CD14-positive monocyte (primary cell): ENCODE results near the gene THSD4. TPM values are rescaled to one million over a fixed set of nuclear protein-coding genes. Genes with fewer than 3 reads are reported as not detected.

Experiments used
- DNase-seq, 3 donors: peaks; one replicate each; pipeline ENCODE4 v3.0.0-alpha.2; 2011 to 2022
- H2AFZ ChIP-seq: 2 replicates; pipeline ENCODE4 v1.6.0; 2012; ENCODE audit warnings: mild to moderate bottlenecking, low read depth, low read length, inconsistent platforms; ENCODE audit not compliant: insufficient read depth, poor library complexity, severe bottlenecking
- H3K27ac ChIP-seq, 2 donors: 1 replicate in 1 of 2; 2 replicates in 1 of 2; pipeline ENCODE4 v1.5.1; 2012 to 2013; ENCODE audit warnings: low read length in 2 of 2, control low read depth in 1 of 2, inconsistent platforms in 1 of 2, low read depth in 1 of 2, mild to moderate bottlenecking in 1 of 2
- H3K27me3 ChIP-seq, 2 donors: one replicate each; pipeline versions ENCODE4 v1.6.0 to v1.6.1; 2011 to 2013; ENCODE audit warnings: low read length in 2 of 2; ENCODE audit not compliant: control insufficient read depth in 2 of 2, insufficient read depth in 2 of 2
- H3K36me3 ChIP-seq, 2 donors: replicated peaks in 1 of 2; 1 replicate in 1 of 2; 2 replicates in 1 of 2; pipeline versions ENCODE4 v1.5.1 to v1.6.1; 2012 to 2013; ENCODE audit warnings: low read length in 2 of 2, control low read depth in 1 of 2, inconsistent platforms in 1 of 2, mild to moderate bottlenecking in 1 of 2; ENCODE audit not compliant: insufficient read depth in 2 of 2, control insufficient read depth in 1 of 2
- H3K4me1 ChIP-seq, 2 donors: 1 replicate in 1 of 2; 2 replicates in 1 of 2; pipeline versions ENCODE4 v1.5.1 to v1.6.1; 2012 to 2013; ENCODE audit warnings: low read length in 2 of 2, control low read depth in 1 of 2, inconsistent platforms in 1 of 2, mild to moderate bottlenecking in 1 of 2, moderate library complexity in 1 of 2; ENCODE audit not compliant: insufficient read depth in 2 of 2, control insufficient read depth in 1 of 2
- H3K4me2 ChIP-seq: replicated peaks from 2 replicates; pipeline ENCODE3; 2012; ENCODE audit warnings: low read length, moderate library complexity, mild to moderate bottlenecking; ENCODE audit not compliant: poor library complexity, severe bottlenecking; ENCODE audit errors: extremely low read depth
- H3K4me3 ChIP-seq, 3 experiments: fragments of 200-600 bp in 1 of 3; sonication (generic) in 1 of 3; replicated peaks in 1 of 3; 1 replicate in 2 of 3; 2 replicates in 1 of 3; pipeline ENCODE4 v1.5.1; 2011 to 2013; ENCODE audit warnings: low read length in 3 of 3, mild to moderate bottlenecking in 3 of 3, control low read depth in 2 of 3, low read depth in 2 of 3, inconsistent platforms in 1 of 3, moderate library complexity in 1 of 3
- H3K79me2 ChIP-seq: 2 replicates; pipeline ENCODE4 v1.6.0; 2012; ENCODE audit warnings: mild to moderate bottlenecking, control low read depth, inconsistent platforms, low read length, moderate library complexity; ENCODE audit not compliant: insufficient read depth
- H3K9ac ChIP-seq: 2 replicates; pipeline ENCODE4 v1.6.0; 2017; ENCODE audit warnings: low read length, mild to moderate bottlenecking; ENCODE audit not compliant: insufficient read depth, poor library complexity, severe bottlenecking
- H3K9me3 ChIP-seq, 2 donors: replicated peaks in 1 of 2; 1 replicate in 1 of 2; 2 replicates in 1 of 2; pipeline versions ENCODE4 v1.5.1 to v1.6.1; 2012 to 2013; ENCODE audit warnings: low read length in 2 of 2, control low read depth in 1 of 2; ENCODE audit not compliant: control insufficient read depth in 1 of 2, insufficient read depth in 1 of 2
- H4K20me1 ChIP-seq: 2 replicates; pipeline ENCODE4 v1.6.0; 2012; ENCODE audit warnings: mild to moderate bottlenecking, low read length, control low read depth, moderate library complexity; ENCODE audit not compliant: insufficient read depth
- H3K27ac Mint-ChIP-seq, 7 donors: one replicate each; pipeline ENCODE4 v1.8.0; 2020; ENCODE audit warnings: mild to moderate bottlenecking in 7 of 7, mixed read lengths in 7 of 7, moderate library complexity in 6 of 7, inconsistent platforms in 2 of 7
- H3K27me3 Mint-ChIP-seq, 3 donors: one replicate each; pipeline ENCODE4 v1.8.0; 2021 to 2022; ENCODE audit warnings: low read depth in 3 of 3, mild to moderate bottlenecking in 3 of 3, mixed read lengths in 3 of 3, moderate library complexity in 3 of 3, inconsistent platforms in 1 of 3
- H3K36me3 Mint-ChIP-seq, 2 donors: one replicate each; pipeline ENCODE4 v1.8.0; 2020; ENCODE audit warnings: mixed read lengths in 2 of 2, inconsistent platforms in 1 of 2, mild to moderate bottlenecking in 1 of 2
- H3K4me1 Mint-ChIP-seq: one replicate; pipeline ENCODE4 v1.8.0; 2020; ENCODE audit warnings: mild to moderate bottlenecking, mixed read lengths
- H3K4me3 Mint-ChIP-seq, 2 donors: one replicate each; pipeline ENCODE4 v1.8.0; 2020; ENCODE audit warnings: mild to moderate bottlenecking in 2 of 2, mixed read lengths in 2 of 2, moderate library complexity in 1 of 2
- H3K9me3 Mint-ChIP-seq, 7 donors: one replicate each; pipeline ENCODE4 v1.8.0; 2020 to 2022; ENCODE audit warnings: mixed read lengths in 7 of 7, mild to moderate bottlenecking in 6 of 7, moderate library complexity in 6 of 7, inconsistent platforms in 2 of 7
- CTCF ChIP-seq: fragments of 200-600 bp; IDR thresholded peaks from one replicate; pipeline ENCODE4 v1.8.0; 2022; ENCODE audit warnings: antibody characterized with exemption, mild to moderate bottlenecking
- whole genome bisulfite sequencing: methylation state at CpG from one replicate; pipeline ENCODE4 v1.1.5; 2013; ENCODE audit warnings: missing lambda C conversion rate; ENCODE audit not compliant: insufficient coverage; 5-methylcytosine and 5-hydroxymethylcytosine counted together
- intact Hi-C, 2 donors: fragments of 100-400 bp; cut with micrococcal nuclease; formaldehyde crosslinking; loops; one replicate each; pipeline versions ENCODE4 v1.15.0 to v1.15.1; 2023
- polyA plus RNA-seq, 3 donors: library from polyadenylated mRNA; depleted of rRNA in 1 of 3; unstranded in 2 of 3; stranded (reverse) in 1 of 3; fragments of 300-500 nt in 2 of 3; fragments of >200 nt in 1 of 3; fragmentation: Illumina TruSeq in 2 of 3; gene quantifications; 1 replicate in 2 of 3; 2 replicates in 1 of 3; pipeline ENCODE4 v1.2.3, GENCODE V29; 2012 to 2021

The THSD4 gene
- polyA plus RNA-seq, 3 donors = not detected

DNA sequence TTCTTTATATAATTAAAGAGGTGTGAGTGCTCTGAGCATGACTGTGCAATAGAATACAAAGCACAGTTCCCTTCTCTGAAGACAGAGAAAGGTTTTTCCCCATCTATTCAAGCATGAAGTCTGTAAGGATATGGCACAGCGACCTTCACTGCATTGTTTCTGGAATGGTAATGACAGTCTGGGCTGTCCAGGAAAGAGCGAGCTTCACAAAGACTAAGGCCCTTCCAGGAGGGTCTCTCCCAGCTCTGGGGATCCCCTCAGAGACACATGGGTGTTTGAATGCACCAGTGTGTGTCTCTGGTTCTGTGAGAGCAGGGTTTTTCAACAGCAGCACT, 515.2 kb downstream of the THSD4 start:
- Mint-ChIP-seq H3K4me1 (no peaks in the 10 kb centered on the region), H3K36me3 (no peaks in the 10 kb centered on the region), H3K27ac (no peak overlapping the region), H3K4me3 (no peak overlapping the region), H3K27me3 (peaks cover 2 to 15% (median 4%) of the 10 kb centered on the region in 3 donors), H3K9me3 (peaks cover 0 to 9% (median 0%) of the 10 kb centered on the region in 7 donors)
- no peak overlapping the region for H3K27ac ChIP-seq
- H3K9me3 ChIP-seq = no peaks in the 10 kb centered on the region
- H3K4me2 ChIP-seq = no peak overlapping the region
- H3K36me3 ChIP-seq = no peaks in the 10 kb centered on the region
- 94% methylated on average over 2 of the region's 2 CpGs for WGBS
- intact Hi-C loops = no loop called here
- TF ChIP-seq CTCF = no peak
- no peaks in the 10 kb centered on the region for H3K4me1 ChIP-seq
- DNase-seq = no peak
- no peaks in the 10 kb centered on the region for H3K79me2 ChIP-seq
- no peaks in the 10 kb centered on the region for H3K27me3 ChIP-seq
- no peaks in the 10 kb centered on the region for H4K20me1 ChIP-seq
- H3K9ac ChIP-seq = no peak overlapping the region
- no peak overlapping the region for H2AFZ ChIP-seq
- H3K4me3 ChIP-seq = no peak overlapping the region

DNA sequence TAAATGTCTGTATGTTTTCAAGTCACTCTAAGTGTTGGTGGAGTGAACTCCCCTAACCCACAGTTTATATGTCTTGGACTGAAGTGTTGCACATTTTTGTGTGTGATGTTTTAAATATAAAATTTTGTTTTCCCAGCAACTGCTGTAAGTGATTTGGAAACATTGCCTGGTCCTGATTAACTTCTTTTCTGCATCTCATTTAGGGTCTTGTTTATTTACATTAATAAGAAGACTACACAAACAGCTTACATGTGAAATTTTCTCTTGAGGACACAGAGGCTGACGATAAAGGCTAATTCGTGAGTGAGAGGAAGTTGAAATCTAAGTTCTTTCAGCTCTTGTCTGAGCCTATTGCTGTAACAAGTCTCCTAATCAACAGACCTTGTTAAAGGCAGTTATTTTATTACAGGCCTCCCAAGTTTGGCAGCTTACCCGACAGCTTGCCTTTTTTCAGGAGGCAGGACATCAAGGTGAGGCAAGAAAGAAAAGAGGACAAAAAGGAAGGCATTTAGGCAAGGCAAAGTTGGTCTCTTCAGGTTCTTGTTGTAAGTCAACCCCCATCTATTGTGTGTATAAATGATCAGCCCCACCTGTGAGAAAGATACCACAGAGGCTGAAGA, 517.4 kb downstream of the THSD4 start:
- H3K9ac ChIP-seq = no peak overlapping the region
- intact Hi-C loops = no loop called here
- H3K27ac ChIP-seq = no peak overlapping the region
- H3K79me2 ChIP-seq = no peaks in the 10 kb centered on the region
- no peak for TF ChIP-seq CTCF
- whole genome bisulfite sequencing = no CpG with 5 or more reads among the region's 3 CpGs
- H3K4me2 ChIP-seq = no peak overlapping the region
- DNase-seq = no peak
- H3K9me3 ChIP-seq = no peaks in the 10 kb centered on the region
- no peaks in the 10 kb centered on the region for H4K20me1 ChIP-seq
- peaks cover 0 to 2% of the 10 kb centered on the region in 2 donors for H3K27me3 ChIP-seq
- H3K4me3 Mint-ChIP-seq = no peak overlapping the region
- peaks cover 0 to 6% (median 0%) of the 10 kb centered on the region in 7 donors for H3K9me3 Mint-ChIP-seq
- no peak overlapping the region for H2AFZ ChIP-seq
- no peak overlapping the region for H3K27ac Mint-ChIP-seq
- H3K36me3 ChIP-seq = no peaks in the 10 kb centered on the region
- H3K4me3 ChIP-seq = no peak overlapping the region
- peaks cover 6 to 17% (median 6%) of the 10 kb centered on the region in 3 donors for H3K27me3 Mint-ChIP-seq
- no peaks in the 10 kb centered on the region for H3K4me1 Mint-ChIP-seq
- H3K4me1 ChIP-seq = no peaks in the 10 kb centered on the region
- H3K36me3 Mint-ChIP-seq = no peaks in the 10 kb centered on the region
